HG03108 (cell line): ENCODE data around the gene SH2D3C.
"Not testable (repeated sequence)": the region's sequence is repeated elsewhere in the genome, so short reads cannot be mapped to it uniquely, and the experiment has no call there.

Experiments
- ATAC-seq: cut with Tn5 transposase; IDR thresholded peaks from one replicate; pipeline ENCODE4 v1.9.1; 2021; ENCODE audit warnings: moderate library complexity; ENCODE audit not compliant: unreplicated experiment

SH2D3C gene

DNA sequence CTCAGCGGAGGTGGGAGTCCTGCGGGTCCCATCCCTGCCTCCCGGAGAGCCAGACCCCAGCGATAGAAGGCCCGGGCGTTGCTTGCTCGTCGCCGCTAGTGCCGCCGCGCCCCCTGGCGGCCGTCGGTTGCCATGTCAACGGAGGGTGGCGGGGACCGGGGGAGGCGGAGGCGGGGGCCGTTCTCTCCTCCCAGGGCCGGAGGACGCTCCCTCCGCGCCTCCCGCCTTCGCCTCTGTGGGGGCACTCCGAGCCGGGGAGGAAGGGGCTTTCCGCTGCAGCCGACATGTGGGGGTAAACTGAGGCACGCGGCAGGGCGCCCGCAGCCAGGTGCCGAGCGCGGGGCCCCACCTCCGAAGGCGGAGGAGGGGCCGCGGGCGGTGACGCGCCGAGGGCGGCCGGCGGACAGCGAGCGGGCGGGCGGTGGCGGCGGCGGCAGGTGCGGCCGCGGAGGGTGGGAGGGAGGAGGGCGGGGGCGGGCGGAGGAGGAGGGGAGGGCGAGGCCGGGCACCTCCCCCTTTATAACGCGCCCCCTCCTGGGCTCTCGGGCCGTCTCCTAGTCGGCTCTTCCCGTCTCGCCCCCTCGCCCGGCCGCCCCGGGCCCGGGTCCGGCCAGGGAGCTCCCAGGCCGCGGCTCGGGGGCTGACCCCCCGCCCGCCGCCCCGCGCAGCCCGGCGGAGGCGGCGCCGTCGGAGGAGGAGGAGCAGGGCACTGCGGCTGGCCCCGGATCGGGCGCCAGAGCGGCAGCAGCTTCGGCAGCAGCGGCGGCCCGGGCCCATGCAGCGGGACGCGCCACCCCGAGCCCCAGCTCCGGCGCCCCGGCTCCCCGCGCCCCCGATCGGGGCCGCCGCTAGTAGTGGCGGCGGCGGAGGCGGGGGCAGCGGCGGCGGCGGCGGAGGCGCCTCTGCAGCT lies 6.8 kb upstream of the SH2D3C start:
- ATAC-seq, result peak; percentile 34

DNA sequence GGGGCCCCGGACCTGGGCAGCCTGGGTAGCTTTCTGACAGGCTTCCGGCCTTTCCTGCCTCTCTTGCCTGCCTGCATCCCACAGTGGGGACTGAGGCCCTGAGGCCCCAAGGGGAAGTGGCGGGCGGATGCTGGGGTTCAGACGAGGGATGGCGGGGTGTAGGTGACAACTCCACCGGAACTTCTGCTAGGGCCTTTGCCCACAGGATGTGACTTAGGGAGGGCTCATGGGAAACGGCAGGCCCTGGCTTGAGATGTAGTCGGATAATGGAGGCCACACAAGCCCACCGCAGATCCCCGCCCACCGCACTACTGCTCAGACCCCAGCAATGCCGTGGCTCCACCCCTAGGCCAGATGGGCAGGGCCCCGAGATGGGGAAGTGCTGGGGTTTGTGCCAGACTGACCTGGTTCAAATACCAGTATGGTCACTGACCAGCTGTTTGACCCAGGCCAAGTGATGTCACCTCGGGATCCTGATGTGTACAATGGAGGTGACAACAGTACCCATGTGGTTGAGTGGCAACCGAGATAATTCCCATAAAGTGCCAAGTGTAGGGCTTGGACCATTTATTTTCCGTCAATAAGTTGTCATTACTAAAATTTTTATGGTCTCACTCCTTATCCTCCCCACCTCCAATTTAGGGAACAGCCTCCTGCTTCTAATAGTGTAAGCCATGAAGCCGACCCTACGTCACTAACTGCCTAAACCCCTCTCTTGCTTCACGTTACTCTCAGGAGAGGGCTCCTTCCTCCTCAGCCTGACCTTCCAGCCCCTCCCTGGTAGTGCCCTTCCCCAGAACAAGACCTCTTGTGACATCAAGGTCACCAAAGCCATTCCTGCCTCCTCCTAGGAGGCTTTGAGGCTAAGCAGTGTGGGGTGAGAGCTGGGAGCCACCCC lies 4.9 kb upstream of the SH2D3C start:
- ATAC-seq, result no peak

DNA sequence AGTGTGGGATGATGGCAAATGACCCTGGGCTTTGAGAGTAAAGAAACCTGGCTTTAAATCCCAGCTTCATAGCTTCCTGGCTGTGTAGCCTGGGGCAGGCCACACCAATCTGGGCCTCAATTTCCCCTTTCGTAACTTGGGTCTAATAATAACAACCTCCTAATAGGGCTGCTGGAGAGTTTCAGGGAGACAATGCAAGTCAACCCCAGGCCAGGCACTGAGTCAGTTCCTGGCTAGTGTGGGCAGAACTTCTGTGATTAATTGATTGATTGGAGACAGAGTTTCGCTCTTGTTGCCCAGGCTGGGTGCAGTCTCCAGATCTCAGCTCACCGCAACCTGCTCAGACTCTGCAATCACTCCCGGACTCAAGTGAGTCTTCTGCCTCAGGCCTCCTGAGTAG lies 3.3 kb upstream of the SH2D3C start:
- no peak for ATAC-seq

DNA sequence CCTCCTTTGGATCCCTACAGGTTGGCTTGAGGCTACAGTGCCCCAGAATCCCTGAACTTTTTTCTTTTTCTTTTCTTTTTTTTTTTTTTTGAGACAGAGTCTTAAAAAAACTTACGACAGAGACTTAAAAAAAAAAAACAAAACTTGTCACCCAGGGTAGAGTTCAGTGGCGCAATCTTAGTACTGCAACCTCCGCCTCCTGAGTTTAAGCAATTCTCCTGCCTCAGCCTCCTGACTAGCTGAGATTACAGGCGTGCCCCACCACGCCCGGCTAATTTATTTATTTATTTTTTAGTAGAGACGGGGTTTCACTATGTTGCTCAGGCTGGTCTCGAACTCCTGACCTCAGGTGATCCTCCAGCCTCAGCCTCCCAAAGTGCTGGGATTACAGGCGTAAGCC lies 2.4 kb upstream of the SH2D3C start:
- ATAC-seq, result not testable (repeated sequence)

DNA sequence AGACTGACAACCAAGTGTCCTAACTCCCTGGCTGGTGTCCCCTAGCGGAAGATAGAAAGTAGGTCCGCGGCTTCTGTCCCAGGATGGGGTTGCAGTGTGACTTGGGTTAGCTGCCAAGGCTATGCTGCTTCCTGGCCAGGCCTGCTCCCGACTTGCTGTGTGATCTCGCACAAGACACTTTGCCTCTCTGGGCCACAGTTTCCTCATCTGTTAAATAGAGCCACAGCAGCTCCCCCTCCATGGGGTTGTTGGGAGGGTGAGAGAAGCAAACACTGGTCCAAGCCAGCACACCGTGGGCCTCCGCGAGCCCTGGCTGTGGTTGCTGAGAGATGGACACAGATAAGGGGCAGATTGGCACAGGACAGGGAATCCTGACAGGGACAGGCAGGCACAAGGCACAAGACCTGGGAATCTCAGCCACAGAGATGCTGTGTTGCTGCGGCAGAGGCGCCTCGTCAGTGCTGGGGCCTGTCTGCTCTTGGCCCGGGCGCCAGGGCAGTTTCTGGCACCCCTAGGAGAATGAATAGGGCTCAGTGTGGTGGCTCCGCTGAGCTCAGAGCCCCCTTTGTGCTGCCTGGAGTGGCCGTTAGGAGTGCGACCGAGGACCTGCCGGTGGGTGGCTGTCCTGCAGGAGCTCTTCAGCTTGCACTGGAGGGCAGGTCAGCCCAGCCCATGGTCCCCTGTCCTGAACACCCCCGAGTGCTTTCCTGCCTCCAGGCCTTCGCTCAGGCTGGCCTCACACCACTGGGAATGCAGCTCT lies 1.8 kb upstream of the SH2D3C start:
- no peak for ATAC-seq

DNA sequence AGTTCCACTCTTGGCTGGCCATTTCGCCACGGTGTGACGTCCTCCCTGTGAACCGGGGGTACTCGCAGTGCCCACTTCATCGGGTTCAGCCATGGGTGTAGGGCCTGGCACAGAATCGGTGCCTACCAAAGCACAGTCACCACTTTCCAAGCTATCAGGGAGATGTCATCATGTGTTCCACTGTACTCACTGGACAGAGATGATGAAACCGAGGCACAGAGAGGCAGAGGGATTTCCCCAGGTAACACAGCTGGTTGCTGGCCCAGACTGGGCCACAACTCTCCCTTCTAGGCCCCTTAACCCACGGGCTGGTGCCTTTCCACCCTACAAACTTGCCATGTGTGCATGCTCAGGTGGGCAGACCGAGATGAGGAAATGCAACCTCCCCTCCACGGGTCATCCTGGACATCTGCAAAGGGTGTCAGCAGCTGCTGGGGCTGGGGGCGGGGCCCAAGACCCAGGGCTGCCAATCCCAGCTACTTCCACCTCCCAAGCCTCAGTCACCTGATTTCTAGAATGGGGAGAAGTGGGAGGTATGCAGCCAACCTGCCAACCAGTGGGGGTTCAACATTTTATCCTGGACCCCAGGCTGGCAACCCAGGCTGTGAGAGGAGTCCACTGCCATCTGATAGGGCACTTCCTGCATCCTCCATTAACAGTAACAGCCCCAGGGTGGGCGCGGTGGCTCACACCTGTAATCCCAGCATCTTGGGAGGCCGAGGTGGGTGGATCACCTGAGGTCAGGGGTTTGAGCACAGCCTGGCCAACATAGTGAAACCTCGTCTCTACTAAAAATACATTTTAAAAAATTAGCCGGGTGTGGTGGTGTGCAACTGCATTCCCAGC lies 893 bp upstream of the SH2D3C start:
- peak; percentile 44 for ATAC-seq

DNA sequence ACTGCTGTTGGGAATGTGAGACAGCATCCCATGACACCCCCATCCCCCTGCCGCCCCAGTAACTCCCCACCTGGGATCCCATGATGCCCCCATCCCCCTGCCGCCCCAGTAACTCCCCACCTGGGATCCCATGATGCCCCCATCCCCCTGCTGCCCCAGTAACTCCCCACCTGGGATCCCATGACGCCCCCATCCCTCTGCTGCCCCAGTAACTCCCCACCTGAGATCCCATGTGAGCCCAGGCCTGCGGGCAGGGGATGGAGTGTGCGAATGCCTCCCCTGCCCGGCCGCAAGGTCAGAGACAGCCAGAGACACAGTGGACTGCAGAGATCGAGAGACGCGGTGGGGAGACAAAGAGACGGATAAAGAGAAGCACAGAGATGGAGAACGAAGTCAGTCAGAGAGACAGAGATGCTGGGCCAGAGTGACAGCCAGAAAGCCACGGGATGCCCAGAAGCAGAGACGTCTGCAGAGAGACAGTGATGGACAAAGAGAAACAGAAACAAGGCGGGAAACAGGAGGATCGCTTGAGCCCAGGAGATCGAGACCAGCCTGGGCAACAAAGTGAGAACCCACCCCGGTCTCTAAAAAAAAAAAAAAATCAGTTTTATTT lies 992 bp downstream of the SH2D3C start:
- no peak for ATAC-seq

DNA sequence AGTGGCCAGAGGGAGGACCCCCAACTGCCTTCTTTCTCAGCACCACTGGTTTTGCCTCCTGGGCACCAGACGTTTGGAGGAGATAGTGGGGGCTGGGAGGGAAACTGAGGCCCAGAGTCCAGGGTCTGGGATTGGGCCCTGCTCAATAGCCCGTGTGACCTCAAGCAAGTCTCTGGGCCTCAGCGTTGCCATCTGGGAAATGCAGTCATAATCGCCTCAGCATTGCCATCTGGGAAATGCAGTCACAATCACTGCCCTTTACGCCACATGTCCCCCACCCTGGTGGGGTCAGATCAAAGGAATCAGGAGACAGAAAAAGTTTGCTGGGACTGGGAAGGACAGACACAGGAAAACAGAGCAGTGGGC lies 1.6 kb downstream of the SH2D3C start:
- ATAC-seq, result no peak

DNA sequence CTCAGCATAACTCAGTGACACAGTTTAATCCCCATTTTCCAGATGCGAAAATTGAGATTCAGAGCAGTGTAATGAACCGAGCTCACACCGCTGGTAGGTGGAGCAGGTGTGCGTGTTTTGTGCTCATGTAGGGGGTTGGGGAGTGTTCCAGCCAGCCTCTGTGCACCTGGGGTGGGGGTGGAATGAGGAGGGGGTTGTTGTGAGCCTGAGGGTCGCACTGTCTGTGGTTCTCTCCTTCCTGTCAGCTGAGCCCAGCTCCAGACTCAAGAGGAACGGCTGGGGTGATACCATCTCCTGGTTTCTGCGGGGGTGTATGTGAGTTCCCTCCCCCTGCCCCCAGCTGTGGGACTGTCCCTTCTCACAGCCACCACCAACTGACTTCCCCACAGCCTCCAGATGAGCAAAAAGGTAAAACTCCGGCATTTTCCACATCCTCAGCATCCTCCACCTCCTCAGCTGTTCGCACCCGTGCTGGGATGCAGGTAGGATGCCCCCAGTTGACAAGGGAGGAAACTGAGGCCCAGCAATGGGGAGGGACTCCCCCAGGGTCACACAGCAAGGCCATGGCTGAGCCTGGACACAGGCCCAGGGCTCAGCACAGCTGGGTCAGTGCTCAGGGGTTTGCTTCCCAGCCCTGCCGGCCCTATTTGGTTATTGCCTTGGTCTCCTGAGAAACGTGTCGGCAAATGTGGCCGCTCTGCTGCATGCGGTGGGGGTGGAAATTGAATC lies 2.1 kb downstream of the SH2D3C start:
- no peak for ATAC-seq

DNA sequence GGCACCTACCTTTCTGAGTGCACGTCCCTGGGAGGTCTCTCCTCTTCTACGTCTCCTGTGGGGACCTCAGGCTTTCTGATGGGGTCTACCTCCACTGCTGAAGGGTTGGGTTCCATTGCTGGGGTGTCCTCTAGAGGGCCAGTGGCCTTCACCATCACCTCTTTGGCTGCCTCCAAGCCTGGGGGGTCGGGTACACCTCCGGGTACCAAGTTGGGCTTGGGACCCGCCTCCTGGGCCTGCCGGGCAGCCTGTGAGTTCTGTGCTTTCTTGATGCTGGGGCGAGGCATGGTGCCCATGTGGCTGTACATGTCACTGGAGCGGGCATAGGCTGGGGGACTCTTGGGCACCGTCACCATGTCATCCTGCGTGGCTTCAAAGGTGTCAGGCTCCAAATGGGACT lies 4.5 kb downstream of the SH2D3C start:
- no peak for ATAC-seq

DNA sequence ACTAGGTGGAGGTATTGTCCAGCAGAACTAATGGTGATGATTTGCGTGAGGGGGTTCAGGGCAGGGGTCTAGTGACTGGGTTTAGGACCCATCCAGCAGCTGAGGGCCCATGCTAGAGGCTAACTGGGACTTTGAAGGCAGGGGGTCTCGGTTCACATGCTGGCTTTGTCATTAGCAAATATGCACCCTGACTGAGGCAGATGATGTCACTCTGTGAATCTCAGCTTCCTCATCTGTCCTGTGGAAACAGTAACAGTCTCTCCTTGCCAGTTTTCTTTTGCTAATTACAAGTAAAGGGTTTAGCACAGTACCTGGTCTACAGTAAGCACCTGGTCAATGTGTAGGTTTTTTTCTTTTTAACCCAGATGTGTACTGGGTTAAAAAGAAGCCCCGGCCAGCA lies 5.2 kb downstream of the SH2D3C start:
- ATAC-seq, result no peak

DNA sequence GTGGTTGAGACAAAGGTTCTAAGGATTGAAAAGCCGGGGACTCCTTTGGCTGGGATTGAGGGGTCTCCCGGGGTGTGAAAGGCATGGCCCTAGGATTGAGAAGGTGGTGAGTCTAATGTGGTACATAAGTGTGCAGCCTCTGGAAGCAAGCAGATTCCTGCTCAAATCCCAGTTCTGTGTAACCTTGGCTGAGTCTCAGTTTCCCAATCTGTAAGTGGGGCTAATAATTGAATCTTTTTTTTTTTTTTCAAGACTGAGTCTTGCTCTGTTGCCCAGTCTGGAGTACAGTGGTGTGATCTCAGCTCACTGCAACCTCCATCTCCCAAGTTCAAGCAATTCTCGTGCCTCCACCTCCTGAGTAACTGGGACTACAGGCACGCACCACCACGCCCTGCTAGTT lies 5.9 kb downstream of the SH2D3C start:
- ATAC-seq, result no peak

DNA sequence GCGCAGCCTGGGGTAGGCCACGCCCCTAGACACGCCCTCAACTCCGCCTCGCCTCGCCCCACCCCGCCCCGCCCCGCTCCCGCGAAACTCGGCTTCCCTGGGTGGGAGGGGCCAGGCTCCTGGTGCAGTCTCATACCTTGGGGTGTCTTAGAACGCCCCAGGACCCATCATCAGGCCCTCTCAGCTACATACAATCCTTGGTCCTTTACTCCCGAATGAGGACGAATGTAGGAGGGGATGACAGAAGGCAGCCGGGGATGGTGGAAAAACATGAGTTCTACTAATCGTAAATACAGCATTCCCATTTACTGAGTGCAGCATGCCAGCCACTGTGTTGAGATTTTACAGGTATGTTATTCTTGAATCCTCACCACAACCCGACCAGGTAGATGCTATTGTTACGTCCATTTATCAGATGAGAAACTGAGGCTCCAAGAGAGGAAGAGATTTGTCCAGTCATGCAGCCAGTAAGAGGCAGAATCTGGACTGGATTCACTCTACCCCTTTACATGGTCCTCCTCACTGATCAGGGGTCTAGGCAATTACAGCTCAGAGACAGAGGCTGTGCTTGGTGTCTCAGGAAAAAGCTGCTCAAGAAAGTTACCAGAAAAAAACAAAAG lies 6.8 kb downstream of the SH2D3C start:
- no peak for ATAC-seq

DNA sequence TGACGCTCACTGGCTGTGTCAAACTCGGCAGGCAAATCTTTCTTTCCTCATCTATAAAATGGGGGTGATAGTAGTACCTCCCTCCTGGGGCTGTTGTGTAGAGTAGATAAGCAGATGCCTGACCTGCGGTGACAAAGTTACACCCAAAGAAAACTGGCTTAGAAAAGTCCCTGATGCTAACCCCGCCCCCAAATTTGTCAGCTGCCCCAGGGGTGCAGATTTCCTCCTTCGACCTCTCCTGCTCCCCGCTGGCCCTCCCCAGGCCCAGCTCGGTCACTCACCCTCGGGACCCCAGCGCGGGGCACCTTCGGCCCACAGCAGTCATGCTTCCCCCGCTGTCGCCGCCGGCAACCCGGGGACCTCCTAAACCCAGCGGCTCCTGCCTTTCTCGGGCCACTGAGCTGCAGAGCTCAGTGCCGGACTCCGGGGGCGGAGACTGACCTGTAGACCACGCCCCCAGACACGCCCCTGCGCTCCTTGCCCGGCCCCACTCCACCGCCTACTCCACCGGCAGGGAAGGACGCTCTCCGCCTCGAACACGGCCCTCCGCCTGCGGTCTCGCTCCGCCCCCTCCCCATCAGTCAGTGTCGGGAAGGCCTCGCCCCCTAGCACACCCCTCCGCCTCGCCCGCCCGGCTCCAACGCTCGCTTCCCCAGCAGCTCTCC lies 7.4 kb downstream of the SH2D3C start:
- peak; percentile 85 for ATAC-seq

DNA sequence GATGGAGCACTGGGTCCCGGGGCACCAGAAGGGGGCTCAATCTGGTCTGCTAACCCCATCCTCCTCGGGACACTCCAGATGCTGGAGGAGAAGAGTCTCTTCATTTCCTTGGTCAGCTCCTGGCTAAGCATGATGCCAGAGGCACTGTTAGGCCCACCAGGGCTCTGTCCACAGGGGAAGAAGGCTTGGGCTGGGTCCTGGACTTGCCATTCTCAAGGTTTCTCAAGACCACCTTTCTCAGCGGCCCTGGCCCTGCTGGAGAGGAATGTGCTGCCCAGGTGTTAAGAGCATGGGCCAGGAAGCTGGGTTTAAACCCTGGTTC lies 7.9 kb downstream of the SH2D3C start:
- no peak for ATAC-seq

DNA sequence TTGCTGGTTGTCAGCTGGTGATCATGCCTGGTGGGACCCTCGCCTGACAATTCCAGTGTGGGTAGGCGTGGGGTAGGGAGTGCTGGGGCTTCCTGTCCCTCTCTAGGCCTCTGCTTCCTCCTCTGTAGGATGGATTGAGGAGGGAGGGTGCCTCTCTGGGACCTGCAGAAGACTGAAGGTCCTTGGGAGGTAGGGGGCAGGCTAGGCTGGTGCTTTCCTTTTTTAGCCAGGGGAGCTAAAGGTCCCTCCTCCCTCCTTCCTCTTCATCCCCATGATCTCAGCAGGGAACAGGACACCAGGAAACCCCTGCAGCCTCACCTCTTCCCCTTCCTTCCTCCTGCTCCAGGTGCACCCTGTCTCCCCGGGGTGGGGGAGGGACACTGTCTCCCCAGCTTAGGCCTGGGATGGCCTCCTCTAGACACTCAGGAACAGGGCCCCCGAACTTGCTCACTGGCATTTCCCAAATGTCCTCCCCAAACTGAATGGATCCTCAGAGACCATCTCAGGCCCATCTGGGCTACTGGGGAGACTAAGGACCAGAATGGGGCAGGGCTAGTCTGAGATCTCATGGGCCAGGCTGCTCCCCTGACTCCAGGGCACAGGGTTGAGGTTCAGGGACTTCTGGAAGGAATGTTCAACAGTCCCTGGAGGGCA lies 8.4 kb downstream of the SH2D3C start:
- no peak for ATAC-seq

DNA sequence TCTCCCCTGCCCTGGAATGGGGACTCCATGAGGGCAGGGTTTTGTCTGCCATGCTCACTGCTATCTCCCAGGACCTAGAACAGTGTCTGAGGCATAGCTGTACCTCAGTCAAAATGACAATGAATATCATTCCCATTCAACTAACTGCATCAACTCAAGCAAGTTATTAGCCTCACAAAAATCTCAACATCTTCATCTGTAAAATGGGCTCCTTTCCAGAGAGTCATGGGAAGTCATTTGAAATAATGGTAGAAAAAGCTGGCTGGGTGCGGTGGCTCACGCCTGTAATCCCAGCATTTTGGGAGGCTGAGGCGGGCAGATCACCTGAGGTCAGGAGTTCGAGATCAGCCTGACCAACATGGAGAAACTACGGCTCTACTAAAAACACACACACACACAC lies 9.4 kb downstream of the SH2D3C start:
- no peak for ATAC-seq

DNA sequence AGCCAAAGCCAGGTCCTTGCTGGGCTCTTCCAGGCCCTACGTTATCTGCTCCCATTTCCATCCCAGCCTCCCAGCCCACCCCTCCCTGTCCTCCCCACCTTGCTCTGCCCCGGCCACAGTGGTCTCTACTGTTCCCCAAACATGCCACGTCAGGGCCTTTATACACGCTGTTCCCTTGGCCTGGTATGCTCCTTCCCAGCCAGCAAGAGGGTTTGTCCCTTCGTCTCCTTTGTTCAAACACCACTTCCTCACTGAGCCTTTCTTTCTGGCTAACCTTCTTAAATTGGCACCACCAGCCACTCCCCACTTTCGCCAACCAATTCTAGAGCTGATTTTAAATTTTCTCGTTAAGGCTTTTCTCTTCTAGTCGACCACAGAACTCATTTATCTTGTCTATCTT lies 9.8 kb downstream of the SH2D3C start:
- no peak for ATAC-seq
